Measurements from ENCODE around the gene GDPGP1. TPM values are rescaled to one million over a fixed set of nuclear protein-coding genes. Genes with fewer than 3 reads are reported as not detected.
A peak's percentile ranks its signal among the peaks of the same experiment; 100 is the strongest.

GDPGP1 gene
- total and polyA plus RNA-seq, 10 of the 15 experiments (the other 5 are each of a cell fraction or from before 2014, with no cell fraction given): 0.68 to 8.9 (median 3.0) TPM

DNA sequence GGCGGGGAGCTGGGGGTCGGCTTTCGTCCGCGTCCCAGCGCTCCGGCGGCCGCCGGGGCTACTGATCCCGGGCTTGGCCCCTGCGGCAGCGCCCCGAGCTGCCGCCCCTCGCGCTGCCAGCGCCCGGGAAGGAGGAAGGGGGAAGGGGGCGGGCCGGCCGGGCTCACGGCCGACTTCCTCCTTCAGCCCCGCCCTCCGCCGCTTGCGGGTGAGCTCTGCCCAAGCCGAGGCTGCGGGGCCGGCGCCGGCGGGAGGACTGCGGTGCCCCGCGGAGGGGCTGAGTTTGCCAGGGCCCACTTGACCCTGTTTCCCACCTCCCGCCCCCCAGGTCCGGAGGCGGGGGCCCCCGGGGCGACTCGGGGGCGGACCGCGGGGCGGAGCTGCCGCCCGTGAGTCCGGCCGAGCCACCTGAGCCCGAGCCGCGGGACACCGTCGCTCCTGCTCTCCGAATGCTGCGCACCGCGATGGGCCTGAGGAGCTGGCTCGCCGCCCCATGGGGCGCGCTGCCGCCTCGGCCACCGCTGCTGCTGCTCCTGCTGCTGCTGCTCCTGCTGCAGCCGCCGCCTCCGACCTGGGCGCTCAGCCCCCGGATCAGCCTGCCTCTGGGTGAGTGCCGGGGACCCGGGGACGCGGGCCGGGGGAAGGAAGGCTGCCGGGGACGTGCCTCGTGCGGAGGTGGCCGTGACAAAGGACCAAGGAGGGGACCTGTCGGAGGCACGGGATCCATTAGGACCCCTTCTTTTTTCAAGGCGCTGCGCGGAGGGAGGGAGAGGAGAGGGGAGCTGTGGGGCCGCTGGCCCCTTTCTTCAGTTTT lies 32.7 kb upstream of the GDPGP1 start, which contains the start of gene SEMA4B:
TSS of gene SEMA4B (plus strand) at position 201 of the 814 bp plus-strand sequence. CDS start at position 450, 249 bp downstream.
- DNase-seq (ENCODE audit: low read depth, low spot score) (no peak), FAIRE-seq (no peak), ATAC-seq (peak; percentile 94)
- Histone ChIP-seq H3K4me3 (peak within 1 kb of the TSS; percentile 95), H3K4me1 (ENCODE audit: control insufficient read depth, insufficient read depth, low read length) (peaks cover 14% of the 10 kb centered on the region), H4K20me1 (ENCODE audit: control insufficient read depth, insufficient read depth) (no peaks in the 10 kb centered on the region; the same call in 1 of the 2 replicates), H3K9ac (ENCODE audit: control insufficient read depth, insufficient read depth, low read length) (peak within 1 kb of the TSS; percentile 68), H2AFZ (ENCODE audit: control insufficient read depth, low read depth, low read length) (peak within 1 kb of the TSS; percentile 77), H3K9me3 (replicated peaks; ENCODE audit: control insufficient read depth, insufficient read depth, low read length) (no peaks in the 10 kb centered on the region), H3K36me3 (ENCODE audit: control insufficient read depth in 2 of 2, insufficient read depth in 2 of 2, low read length in 1 of 2) (no peaks in the 10 kb centered on the region; a peak in 1 of 4 replicates), H3K4me2 (ENCODE audit: control insufficient read depth, insufficient read depth) (peak within 1 kb of the TSS; percentile 82), H3K79me2 (ENCODE audit: control insufficient read depth, insufficient read depth, low read length) (no peaks in the 10 kb centered on the region; the same call in 1 of the 2 replicates), H3K27ac (ENCODE audit: control insufficient read depth, insufficient read depth) (peak within 1 kb of the TSS; percentile 37; the same call in 1 of the 2 replicates), H3K27me3 (replicated peaks in 1 of 2; ENCODE audit: control insufficient read depth in 2 of 2, insufficient read depth in 2 of 2, low read length in 1 of 2) (no peaks in the 10 kb centered on the region)
- in situ Hi-C loops (cut with MboI) (no loop called here), intact Hi-C loops (cut with micrococcal nuclease; ENCODE audit: unreplicated experiment) (loop anchor here (5.0 kb wide), 1 partner anchor 39 kb away; no protein-coding TSS in a partner anchor)
- ChIA-PET RAD21 (ENCODE audit: unreplicated experiment) (interaction anchor here (0.6 to 4.5 kb wide), 11 partner anchors 10 to 67 kb away, joined by 3 to 30 read pairs (median 5); partner anchors contain the start of genes CIB1 and GDPGP1), POLR2A (interaction anchor here (0.5 to 7.0 kb wide), 14 partner anchors 10 to 187 kb away, joined by 3 to 101 read pairs (median 5); partner anchors contain the start of genes CIB1 and GDPGP1), SMC1A (ENCODE audit: uncharacterized antibody, unreplicated experiment) (interaction anchor here (0.7 to 4.7 kb wide), 13 partner anchors 11 to 81 kb away, joined by 3 to 45 read pairs (median 6); partner anchors contain the start of genes CIB1 and GDPGP1), CTCF (interaction anchor here (1.0 to 2.5 kb wide), 16 partner anchors 10 to 92 kb away, joined by 3 to 22 read pairs (median 5); partner anchors contain the start of genes CIB1, GDPGP1 and TTLL13)
- BruUV-seq (replicated peaks): no TSS peak
- WGBS (ENCODE audit: insufficient coverage, insufficient replicate concordance, low lambda C conversion rate, missing lambda C conversion rate): under 1% methylated on average over 54 of the region's 88 CpGs
- TF ChIP-seq SIX5 (IDR thresholded peaks at IDR 0.05; ENCODE audit: low read depth, low read length, severe bottlenecking) (no peak), STAT3 (IDR thresholded peaks at IDR 0.05; ENCODE audit: low read depth, low read length) (no peak), GATAD2B (conservative IDR thresholded peaks at IDR 0.05; ENCODE audit: low read depth) (peak; percentile 90), MTA3 (IDR thresholded peaks at IDR 0.05; ENCODE audit: borderline replicate concordance, low read length) (no peak), PML (IDR thresholded peaks at IDR 0.05; ENCODE audit: low read length) (no peak), RCOR1 (conservative IDR thresholded peaks at IDR 0.05; ENCODE audit: low read depth, low read length) (no peak), HDGF (IDR thresholded peaks at IDR 0.05) (no peak), SMAD1 (IDR thresholded peaks at IDR 0.05; ENCODE audit: low read depth, partially characterized antibody) (no peak), CBX5 (IDR thresholded peaks at IDR 0.05; ENCODE audit: low read depth) (no peak), ATF7 (IDR thresholded peaks at IDR 0.05; ENCODE audit: low read depth) (no peak), BMI1 (IDR thresholded peaks at IDR 0.05; ENCODE audit: borderline replicate concordance) (no peak), HDAC6 (IDR thresholded peaks at IDR 0.05; ENCODE audit: unreplicated experiment) (no peak)
- TF ChIP-seq, protein P1, sequence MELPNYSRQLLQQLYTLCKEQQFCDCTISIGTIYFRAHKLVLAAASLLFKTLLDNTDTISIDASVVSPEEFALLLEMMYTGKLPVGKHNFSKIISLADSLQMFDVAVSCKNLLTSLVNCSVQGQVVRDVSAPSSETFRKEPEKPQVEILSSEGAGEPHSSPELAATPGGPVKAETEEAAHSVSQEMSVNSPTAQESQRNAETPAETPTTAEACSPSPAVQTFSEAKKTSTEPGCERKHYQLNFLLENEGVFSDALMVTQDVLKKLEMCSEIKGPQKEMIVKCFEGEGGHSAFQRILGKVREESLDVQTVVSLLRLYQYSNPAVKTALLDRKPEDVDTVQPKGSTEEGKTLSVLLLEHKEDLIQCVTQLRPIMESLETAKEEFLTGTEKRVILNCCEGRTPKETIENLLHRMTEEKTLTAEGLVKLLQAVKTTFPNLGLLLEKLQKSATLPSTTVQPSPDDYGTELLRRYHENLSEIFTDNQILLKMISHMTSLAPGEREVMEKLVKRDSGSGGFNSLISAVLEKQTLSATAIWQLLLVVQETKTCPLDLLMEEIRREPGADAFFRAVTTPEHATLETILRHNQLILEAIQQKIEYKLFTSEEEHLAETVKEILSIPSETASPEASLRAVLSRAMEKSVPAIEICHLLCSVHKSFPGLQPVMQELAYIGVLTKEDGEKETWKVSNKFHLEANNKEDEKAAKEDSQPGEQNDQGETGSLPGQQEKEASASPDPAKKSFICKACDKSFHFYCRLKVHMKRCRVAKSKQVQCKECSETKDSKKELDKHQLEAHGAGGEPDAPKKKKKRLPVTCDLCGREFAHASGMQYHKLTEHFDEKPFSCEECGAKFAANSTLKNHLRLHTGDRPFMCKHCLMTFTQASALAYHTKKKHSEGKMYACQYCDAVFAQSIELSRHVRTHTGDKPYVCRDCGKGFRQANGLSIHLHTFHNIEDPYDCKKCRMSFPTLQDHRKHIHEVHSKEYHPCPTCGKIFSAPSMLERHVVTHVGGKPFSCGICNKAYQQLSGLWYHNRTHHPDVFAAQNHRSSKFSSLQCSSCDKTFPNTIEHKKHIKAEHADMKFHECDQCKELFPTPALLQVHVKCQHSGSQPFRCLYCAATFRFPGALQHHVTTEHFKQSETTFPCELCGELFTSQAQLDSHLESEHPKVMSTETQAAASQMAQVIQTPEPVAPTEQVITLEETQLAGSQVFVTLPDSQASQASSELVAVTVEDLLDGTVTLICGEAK (IDR thresholded peaks at IDR 0.05; ENCODE audit: borderline replicate concordance): no peak
- TF ChIP-seq, protein P2, sequence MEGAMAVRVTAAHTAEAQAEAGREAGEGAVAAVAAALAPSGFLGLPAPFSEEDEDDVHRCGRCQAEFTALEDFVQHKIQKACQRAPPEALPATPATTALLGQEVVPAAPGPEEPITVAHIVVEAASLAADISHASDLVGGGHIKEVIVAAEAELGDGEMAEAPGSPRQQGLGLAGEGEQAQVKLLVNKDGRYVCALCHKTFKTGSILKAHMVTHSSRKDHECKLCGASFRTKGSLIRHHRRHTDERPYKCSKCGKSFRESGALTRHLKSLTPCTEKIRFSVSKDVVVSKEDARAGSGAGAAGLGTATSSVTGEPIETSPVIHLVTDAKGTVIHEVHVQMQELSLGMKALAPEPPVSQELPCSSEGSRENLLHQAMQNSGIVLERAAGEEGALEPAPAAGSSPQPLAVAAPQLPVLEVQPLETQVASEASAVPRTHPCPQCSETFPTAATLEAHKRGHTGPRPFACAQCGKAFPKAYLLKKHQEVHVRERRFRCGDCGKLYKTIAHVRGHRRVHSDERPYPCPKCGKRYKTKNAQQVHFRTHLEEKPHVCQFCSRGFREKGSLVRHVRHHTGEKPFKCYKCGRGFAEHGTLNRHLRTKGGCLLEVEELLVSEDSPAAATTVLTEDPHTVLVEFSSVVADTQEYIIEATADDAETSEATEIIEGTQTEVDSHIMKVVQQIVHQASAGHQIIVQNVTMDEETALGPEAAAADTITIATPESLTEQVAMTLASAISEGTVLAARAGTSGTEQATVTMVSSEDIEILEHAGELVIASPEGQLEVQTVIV (IDR thresholded peaks at IDR 0.05; ENCODE audit: borderline replicate concordance, partially characterized antibody): peak; percentile 11
- TF ChIP-seq, protein P3, sequence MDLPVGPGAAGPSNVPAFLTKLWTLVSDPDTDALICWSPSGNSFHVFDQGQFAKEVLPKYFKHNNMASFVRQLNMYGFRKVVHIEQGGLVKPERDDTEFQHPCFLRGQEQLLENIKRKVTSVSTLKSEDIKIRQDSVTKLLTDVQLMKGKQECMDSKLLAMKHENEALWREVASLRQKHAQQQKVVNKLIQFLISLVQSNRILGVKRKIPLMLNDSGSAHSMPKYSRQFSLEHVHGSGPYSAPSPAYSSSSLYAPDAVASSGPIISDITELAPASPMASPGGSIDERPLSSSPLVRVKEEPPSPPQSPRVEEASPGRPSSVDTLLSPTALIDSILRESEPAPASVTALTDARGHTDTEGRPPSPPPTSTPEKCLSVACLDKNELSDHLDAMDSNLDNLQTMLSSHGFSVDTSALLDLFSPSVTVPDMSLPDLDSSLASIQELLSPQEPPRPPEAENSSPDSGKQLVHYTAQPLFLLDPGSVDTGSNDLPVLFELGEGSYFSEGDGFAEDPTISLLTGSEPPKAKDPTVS (IDR thresholded peaks at IDR 0.05; ENCODE audit: low read depth, low read length): no peak
